MM.1S (cell line): ENCODE data around the gene KCNIP3.

Experiments
- CTCF ChIP-seq: fragments of 300-600 bp; sonication (generic); IDR thresholded peaks from 2 replicates; pipeline ENCODE4 v1.5.1; 2016; ENCODE audit warnings: antibody characterized with exemption, low read length, mixed read lengths
- EZH2 ChIP-seq: fragments of 300-600 bp; sonication (generic); optimal IDR thresholded peaks from 2 replicates; pipeline ENCODE3; 2017; ENCODE audit warnings: low read depth, mild to moderate bottlenecking, antibody characterized with exemption, low read length, mixed read lengths

- TF ChIP-seq EZH2, result no peak
- TF ChIP-seq CTCF, result no peak
Observed at GRCh38 chr2:95386031-95386430, 88.9 kb downstream of the KCNIP3 start.
